GM10248 (cell line): ENCODE results near the gene CTTN.

Experiments used
- CTCF ChIA-PET: fragments of 300-600 bp; sonication (Branson Sonifier 250); formaldehyde crosslinking; extraction: SDS; loops from one replicate; lab custom pipeline; 2021; ENCODE audit warnings: antibody characterized with exemption; lab: Yijun Ruan, JAX
- POLR2A ChIA-PET: fragments of 350-650 bp; sonication (Branson Sonifier 250); formaldehyde crosslinking; extraction: SDS; loops from one replicate; lab custom pipeline; 2020; ENCODE audit warnings: antibody characterized with exemption; lab: Yijun Ruan, JAX
- DNase-seq: peaks from one replicate; pipeline ENCODE4 v3.0.0; 2012; ENCODE audit errors: extremely low spot score
- TF ChIP-seq, protein P1 (sequence below): IDR thresholded peaks from 2 replicates; pipeline ENCODE4 v1.5.1; 2012; ENCODE audit warnings: mild to moderate bottlenecking, low read depth; ENCODE audit errors: extremely low read depth, missing control alignments, control extremely low read depth

CTTN gene

DNA sequence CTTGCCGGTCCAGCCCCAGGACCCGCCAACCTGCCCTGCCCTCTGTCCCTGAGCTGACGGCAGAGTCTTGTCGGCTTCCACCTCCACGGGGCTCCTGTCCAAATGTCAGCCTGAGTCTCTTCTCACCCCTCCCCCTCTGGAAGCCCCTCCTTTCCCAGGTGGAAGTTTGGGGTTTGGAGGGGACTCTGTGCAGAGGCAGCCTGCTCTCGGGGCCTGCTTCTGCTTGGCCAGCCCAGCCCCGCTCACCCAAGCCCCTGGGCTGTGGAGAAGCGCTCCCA is 31.0 kb downstream of the CTTN start:
- POLR2A ChIA-PET, result no interaction called here
- CTCF ChIA-PET, result no interaction called here
- no peak for DNase-seq
- TF ChIP-seq, protein P1, sequence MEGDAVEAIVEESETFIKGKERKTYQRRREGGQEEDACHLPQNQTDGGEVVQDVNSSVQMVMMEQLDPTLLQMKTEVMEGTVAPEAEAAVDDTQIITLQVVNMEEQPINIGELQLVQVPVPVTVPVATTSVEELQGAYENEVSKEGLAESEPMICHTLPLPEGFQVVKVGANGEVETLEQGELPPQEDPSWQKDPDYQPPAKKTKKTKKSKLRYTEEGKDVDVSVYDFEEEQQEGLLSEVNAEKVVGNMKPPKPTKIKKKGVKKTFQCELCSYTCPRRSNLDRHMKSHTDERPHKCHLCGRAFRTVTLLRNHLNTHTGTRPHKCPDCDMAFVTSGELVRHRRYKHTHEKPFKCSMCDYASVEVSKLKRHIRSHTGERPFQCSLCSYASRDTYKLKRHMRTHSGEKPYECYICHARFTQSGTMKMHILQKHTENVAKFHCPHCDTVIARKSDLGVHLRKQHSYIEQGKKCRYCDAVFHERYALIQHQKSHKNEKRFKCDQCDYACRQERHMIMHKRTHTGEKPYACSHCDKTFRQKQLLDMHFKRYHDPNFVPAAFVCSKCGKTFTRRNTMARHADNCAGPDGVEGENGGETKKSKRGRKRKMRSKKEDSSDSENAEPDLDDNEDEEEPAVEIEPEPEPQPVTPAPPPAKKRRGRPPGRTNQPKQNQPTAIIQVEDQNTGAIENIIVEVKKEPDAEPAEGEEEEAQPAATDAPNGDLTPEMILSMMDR, result no peak

DNA sequence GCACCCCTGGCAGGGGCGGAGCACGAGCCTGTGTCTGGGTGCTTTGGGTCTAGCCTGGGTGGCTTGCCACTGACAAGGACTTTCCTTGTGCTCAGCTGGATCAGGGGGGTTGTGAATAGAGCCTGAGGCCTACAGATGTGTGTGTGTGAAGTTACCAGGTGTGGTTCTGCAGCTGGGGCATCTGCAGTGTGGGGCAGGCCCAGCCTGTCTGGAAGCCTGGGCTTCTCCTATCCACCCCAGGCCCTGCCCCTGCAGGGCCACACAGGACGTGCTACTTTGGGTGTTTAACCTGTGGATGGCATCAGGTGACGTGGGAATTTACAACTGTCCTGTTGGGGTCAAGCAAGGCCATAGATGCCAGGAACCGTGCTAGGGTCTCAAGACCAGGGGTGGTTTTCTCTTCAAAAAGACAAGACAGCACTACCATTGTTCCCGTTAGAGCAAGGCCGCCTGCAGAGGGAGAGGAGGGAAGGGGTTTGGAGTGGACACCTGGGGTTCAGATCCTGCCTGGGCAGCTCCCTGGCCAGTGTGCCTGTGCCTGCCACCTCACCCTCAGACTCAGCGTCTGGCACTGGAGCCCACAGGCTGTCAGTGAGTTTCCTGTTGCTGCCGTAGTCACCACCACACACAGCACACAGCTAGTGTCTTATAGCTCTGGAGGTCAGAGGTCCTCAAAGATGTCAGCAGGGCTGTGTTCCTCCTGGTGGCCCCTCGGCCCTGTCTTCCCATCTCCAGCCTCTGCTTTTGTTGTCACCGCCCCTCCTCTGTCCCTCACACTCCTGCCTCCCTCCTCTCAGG is 31.6 kb downstream of the CTTN start:
- ChIA-PET POLR2A (no interaction called here), CTCF (no interaction called here)
- TF ChIP-seq, protein P1, result no peak
- DNase-seq, result no peak

DNA sequence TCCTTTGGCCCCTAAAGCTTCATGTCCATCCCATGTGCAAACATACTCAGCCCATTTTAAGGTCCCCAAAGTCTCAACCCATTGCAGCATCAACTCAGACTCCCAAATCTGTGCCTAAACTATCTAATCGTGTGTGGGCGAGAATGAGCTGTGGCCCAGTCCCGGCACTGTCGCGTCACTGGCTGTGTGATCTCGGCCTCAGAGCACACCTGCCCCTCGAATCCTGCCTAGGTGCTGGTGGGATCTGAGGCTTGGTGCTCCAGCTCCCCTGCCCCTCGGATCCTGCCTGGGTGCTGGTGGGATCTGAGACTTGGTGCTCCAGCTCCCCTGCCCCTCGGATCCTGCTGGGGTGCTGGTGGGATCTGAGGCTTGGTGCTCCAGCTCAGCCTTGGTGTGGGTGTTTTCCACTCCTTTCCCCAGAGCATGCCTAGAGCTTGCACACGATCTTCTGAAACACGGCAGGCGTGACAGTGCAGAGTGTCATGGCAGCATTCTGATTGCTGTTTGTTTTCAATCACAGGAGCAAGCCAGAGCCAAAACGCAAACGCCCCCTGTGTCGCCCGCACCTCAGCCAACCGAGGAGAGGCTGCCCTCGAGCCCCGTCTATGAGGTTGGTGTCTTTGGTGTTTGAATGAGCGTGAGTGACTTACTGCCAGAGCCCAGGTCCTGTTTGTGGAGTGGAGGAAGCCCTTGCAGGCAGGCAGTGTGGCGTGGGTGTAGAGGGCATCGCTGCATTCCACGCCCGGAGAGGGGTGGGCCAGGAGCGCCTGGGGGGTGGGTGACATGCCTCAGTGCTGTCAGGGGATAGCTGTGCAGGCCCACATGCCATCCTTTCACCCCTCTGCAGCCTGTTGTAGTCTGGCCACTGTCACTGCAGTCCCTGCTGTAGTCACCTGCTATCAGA is 32.6 kb downstream of the CTTN start:
- ChIA-PET CTCF (no interaction called here), POLR2A (no interaction called here)
- TF ChIP-seq, protein P1, result no peak
- DNase-seq, result no peak

DNA sequence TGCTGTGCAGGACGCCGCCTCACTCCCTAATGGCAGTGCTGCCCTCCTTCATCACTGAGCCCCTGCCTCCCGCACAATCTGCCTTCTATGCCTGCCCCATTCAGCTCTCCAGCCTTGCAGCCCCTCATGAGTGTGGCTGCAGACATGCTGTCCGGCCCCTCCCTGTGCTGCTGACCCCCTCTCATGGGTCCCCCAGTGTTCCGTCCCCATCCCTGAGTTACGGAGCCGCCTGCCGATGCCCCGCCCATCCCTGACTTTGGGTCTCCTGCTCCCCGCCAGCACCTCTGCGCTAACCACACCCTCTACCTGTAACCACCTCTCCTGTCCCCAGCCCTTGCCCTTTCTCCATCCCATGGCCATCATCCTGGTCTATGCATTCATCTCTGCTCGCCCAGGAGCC is 33.3 kb downstream of the CTTN start:
- no peak for DNase-seq
- POLR2A ChIA-PET, result no interaction called here
- TF ChIP-seq, protein P1, result no peak
- CTCF ChIA-PET, result no interaction called here

DNA sequence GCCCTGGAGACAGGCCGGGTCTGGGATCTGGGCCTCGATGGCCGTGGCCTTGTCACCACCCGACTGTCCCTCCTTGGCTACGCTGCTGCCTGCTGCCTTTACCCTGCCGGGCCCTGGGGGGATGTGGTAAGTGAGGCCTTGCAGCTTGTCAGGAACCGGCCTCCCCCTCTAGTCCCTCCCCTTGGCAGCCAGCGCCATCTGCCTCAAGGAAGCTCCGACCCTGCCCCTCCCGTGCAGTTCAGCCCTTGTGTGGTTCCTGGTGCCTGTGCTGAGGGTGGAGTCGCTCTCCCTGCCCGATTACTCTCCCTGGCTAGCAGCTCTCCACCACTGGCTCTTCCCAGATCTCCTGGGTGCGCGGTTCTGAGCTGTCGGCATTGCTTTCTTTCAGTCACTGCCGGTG is 33.7 kb downstream of the CTTN start:
- DNase-seq, result no peak
- ChIA-PET POLR2A (no interaction called here), CTCF (no interaction called here)
- TF ChIP-seq, protein P1, result no peak

DNA sequence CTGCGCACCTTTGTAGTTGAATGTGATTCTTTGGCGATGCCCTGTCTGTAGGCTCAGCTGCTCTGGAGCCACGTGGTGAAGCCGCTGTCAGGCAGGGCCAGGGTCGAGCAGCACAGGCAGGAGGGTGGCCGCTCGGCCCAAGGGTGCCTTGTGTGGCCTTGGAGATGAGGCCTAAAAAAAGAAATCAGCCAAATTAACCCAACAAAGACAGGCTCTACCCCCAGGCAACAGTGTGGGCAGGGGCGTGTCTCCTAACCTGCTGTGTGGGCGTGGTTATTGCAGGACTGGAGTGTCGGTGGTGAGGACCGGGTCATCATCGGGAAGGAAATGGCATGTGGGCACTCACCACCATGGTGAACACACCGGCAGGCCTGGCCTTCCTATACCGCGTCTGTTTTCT is 34.3 kb downstream of the CTTN start:
- ChIA-PET POLR2A (no interaction called here), CTCF (no interaction called here)
- TF ChIP-seq, protein P1, result no peak
- DNase-seq, result no peak
